GM18511 (cell line): ENCODE measurements around the gene PI4K2B.
A peak's percentile ranks its signal among the peaks of the same experiment; 100 is the strongest.
"Not testable (repeated sequence)": the region's sequence is repeated elsewhere in the genome, so short reads cannot be mapped to it uniquely, and the experiment has no call there.

Experiments used
- ATAC-seq: cut with Tn5 transposase; IDR thresholded peaks from one replicate; pipeline ENCODE4 v1.9.1; 2021; ENCODE audit warnings: mild to moderate bottlenecking, moderate library complexity; ENCODE audit not compliant: unreplicated experiment

The PI4K2B gene

DNA sequence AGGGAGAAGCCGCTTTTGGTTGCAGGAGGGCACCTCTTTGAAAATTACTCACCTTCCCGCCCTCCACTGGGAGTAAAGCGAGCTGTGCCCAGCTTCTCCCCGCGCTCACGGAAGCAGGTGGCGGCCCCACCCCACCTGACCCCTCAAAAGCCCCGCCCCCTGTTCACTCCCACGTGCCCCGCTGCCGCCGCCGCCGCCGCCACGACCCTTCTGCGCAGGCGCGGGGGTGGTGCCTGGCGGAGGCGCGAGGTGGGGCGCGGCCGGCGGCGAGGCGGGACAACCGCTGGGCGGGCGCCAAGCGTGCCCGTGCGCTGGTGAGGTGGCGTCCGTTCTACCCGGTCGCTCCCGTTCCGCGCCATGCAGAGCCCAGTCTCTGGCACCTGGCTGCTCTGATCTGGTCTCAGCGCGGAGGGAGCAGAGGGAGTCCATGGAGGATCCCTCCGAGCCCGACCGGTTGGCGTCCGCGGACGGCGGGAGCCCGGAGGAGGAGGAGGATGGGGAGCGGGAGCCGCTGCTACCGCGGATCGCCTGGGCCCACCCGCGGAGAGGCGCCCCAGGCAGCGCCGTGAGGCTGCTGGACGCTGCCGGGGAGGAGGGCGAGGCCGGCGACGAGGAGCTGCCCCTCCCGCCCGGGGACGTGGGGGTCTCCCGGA lies at the start of gene PI4K2B:
Gene PI4K2B, plus strand, starts transcription at position 297 of the 653 bp plus-strand sequence. Its CDS starts 131 bp downstream, at position 428.
- peak; percentile 79 for ATAC-seq

DNA sequence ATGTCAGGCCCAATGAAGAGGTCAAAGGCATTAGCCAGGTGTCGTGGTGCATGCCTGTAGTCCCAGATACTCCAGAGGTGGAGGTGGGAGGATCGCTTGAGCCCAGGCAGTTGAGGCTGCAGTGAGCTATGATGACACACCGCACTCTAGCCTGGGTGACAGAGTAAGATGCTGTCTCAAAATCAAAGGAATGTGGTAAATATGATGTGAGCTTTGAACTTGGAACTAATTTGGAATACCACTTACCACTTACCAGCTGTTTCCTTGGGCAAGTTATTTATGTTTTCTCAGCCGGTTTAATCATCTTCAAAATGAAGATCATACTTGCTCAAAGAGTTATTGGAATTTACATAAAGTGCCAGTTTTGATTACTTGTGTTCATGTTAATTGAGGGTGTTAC lies 49.8 kb upstream of the PI4K2B start:
- no peak for ATAC-seq

DNA sequence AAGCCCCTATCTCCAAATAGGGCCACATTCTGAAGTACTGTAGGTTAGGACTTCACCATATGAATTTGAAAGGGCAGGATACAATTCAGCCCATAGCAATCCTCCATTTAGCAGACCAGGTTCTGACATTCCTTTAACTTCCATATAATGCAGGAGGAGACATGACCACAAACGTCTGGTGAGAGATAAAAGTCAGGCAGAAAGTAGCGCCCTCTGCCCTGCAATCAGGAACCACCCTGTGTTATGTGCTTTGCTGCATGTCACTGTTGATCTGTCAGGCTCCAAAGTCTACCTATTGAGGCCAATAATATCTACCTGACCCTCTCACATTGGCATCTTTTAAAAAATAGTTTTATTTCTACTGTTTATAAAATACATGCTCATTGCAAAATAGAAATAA lies 43.4 kb upstream of the PI4K2B start:
- no peak for ATAC-seq

DNA sequence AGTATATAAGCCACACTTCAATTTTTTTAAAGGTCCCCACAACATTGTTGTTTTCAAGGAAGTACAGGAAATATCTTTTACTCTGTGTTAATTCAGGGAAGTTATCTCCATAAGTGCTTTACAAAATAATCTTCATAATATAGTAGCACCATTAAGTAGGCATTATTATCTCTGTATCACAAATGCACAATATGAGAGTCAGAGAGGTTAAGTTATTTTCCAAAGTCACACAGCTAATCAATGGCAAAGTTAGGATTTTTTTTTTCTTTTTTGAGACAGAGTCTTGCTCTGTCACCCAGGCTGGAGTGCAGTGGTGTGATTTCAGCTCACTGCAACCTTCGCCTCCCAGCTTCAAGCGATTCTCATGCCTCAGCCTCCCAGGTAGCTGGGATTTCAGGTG lies 35.1 kb upstream of the PI4K2B start:
- ATAC-seq = no peak

DNA sequence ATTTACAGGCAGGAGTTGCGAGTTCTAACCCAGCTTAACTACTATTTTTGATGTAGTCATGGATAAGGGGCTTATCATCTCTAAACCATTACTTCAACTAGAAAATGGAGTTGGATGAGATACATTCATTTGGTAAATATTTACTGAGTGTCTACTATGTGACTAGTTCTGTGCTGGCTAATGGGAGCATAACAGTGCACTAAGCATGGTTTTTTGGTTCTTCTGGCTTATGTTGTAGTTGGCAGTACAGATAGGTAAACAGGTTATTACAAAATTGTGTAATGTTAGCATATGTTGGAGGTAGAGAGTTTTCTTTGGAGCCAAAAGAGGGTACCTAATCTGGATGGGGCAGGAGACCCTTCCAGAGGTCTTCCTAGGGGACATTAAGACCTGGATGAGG lies 25.8 kb upstream of the PI4K2B start:
- ATAC-seq = no peak

DNA sequence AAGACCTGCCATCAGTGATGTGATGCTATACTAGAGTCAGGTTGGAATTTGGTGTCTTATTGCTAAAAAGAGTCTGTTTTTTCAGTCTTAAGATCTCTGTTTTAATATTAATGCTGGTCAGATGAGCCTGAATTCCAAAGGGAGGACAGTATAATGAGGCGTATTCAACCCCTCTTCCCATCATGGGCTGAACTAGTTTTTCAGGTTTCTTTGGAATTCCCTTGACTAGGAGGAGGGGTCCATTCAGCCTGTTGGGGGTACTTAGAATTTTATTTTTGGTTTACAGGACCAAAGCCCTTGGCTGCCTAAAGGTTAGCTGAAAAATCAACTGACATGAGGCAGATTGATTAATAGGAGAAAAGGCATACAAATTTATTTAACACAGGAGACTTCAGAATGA lies 24.1 kb upstream of the PI4K2B start:
- ATAC-seq = no peak

DNA sequence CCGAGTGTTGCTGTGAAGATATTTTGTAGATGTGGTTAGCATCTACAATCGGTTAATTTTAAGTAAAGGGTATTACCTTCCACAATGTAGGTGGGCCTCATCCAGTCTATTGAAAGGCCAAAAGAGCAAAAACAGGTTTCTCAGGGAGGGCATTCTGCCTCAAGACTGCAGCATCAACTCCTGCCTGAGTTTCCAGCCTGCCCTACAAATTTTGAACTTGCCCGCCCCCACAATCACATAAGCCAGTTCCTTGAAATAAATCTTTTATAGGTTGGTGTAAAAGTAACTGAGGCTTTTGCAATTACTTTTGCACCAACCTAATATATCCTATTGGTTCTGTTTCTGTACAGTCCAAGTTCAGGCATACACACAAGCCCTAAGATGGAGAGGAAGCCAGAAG lies 22.1 kb upstream of the PI4K2B start:
- no peak for ATAC-seq

DNA sequence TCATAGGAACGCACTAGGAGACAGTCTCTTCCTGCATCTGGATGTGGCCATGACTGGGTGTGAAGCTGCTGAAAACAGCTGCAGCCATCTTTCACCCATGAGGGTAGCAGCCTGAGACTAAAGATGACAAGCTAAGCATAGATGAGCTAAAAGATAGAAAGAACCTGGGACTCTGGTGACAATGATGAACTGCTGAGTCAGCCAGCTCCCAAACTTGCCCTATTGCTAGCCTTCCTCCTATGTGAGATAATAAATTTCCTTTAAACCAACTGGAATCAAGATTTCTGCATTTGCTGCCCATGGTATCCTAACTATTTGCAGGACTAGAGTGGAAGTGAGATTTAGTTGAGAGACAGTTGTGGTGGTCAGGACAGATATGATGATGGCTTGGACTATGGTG lies 21.0 kb upstream of the PI4K2B start:
- ATAC-seq = no peak

DNA sequence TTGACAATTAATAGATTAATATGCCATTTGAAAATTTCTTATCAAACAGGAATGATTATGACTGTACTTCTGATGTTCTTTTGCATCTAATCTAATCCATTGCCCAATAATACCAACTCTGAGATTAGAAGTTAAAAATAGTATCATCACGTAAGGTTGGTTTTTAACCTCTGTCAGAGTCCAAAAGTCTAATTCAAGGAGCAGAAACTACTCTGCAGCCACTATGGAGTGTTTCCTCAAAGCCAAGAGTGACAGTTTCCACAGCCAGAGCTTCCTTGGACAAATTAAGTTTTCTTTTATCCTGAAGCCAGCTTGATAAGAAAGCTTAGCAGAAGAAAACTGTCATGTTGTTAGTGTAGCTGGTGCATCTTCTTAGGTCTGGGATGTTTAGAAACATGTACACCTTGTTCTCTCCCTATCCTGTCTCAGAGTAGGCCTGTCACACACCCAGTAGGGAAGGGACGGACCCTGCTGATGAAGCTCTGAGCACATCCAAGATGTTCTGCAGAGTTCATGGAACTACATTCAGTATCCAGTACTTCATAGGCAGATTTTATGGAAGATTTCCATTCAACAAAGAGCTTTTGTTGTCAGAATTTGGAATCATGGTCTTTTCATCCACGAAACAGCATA lies 20.4 kb upstream of the PI4K2B start:
- ATAC-seq = no peak

DNA sequence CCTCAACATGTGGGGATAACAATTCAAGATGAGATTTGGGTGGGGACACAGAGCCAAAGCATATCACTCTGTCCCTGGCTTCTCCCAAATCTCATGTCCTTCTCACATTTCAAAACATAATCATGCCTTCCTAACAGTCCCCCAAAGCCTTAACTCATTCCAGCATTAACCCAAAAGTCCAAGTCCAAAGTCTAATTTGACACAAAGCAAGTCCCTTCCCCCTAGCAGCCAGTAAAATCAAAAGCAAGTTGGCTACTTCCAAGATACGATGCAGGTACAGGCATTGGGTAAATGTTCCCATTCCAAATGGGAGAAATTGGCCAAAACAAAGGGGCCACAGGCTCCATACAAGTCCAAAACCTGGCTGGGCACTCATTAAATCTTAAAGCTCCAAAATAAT lies 19.1 kb upstream of the PI4K2B start:
- not testable (repeated sequence) for ATAC-seq

DNA sequence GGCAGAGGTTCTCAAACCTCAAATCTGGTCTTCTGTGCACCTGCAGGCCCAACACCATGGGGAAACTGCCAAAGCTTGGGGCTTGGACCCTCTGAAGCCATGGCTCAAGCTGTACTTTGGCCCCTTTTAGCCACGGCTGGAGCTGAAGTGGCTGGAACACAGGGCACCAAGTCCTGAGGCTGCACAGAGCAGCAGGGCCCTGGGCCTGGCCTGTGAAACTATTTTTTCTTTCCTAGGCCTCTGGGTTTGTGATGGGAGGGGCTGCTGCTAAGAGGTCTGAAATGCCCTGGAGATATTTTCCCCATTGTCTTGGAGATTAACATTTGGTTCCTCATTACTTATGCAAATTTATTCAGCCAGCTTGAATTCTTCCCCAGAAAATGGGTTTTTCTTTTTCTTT lies 18.3 kb upstream of the PI4K2B start:
- ATAC-seq = no peak

DNA sequence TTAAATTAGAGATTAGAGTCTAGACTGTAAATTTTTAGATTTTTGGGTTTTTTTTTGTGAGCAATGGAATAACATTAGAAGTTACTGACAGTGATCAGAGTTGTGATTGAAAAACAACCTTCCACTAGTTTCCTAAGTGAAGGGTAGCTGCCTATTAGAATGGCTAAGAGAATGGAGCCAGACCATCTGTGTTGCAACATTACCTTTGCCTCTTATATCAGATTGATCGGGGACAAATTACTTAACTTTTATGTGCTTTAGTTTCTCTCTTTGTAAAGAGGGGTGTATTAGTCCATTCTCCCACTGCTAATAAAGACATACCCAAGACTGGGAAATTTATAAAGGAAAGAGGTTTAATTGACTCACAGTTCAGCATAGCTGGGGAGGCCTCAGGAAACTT lies 12.5 kb upstream of the PI4K2B start:
- no peak for ATAC-seq

DNA sequence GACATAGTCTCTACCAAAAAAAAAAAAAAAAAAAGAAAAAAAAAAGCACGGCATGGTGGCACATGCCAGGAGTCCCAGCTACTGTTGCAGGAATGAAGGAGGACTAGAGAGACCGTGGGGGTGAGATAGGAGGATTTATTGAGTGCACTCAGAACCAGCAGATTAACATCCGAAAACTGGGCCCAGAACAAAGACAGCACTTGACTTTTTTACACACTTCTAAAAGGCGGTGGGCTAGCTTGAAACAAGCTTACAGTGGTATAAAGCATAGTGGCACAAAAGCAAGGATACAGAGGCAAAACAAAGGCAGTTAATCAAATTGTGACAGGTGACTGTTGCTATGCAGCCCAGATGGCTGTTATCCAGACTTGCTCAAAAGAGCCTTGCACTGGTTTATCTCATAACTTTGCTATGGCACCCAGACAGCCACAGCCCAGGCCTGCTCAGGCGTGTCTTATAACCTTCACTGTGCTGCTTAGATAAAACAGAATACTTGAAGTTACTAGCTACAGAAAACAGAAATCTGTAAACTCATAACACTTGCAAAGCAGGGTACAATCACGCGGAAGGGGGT lies 9.9 kb upstream of the PI4K2B start:
- ATAC-seq = no peak

DNA sequence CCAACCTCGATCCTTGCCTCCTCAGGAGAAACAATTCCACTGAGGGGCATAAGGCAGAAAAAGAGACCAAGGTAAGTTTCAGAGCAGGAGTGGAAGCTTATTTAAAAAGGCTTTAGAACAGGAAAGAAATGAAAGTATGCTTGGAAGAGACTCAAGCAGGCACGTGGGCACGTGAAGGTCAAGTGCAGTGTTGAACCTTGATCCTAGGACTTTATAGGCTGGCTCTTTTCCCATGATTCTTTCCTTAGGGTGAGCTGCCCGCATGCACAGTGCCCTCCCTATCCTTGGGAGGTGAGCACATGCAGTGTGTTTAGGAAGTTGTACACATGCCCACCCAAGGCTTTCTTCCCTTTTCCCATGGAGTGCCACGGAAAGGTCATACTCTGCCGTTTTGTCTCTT lies 4.0 kb upstream of the PI4K2B start:
- no peak for ATAC-seq

DNA sequence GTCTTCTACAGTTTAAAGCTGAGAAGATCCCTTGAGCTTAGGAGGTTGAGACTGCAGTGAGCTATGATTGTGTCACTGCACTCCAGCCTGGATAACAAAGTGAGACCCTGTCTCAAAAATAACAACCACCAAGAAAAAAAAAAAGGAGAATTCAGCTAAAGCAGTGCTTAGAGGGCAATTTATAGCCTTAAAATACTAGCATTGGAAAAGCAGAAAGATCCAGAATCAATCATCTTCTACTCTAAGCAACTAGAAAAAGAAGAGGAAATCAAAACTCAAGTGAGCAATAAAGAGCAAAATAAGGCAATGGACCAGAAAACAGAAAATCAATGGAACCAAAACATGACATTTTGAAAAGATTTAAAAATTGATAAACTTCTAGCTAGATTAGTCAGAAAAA lies 639 bp upstream of the PI4K2B start:
- no peak for ATAC-seq

DNA sequence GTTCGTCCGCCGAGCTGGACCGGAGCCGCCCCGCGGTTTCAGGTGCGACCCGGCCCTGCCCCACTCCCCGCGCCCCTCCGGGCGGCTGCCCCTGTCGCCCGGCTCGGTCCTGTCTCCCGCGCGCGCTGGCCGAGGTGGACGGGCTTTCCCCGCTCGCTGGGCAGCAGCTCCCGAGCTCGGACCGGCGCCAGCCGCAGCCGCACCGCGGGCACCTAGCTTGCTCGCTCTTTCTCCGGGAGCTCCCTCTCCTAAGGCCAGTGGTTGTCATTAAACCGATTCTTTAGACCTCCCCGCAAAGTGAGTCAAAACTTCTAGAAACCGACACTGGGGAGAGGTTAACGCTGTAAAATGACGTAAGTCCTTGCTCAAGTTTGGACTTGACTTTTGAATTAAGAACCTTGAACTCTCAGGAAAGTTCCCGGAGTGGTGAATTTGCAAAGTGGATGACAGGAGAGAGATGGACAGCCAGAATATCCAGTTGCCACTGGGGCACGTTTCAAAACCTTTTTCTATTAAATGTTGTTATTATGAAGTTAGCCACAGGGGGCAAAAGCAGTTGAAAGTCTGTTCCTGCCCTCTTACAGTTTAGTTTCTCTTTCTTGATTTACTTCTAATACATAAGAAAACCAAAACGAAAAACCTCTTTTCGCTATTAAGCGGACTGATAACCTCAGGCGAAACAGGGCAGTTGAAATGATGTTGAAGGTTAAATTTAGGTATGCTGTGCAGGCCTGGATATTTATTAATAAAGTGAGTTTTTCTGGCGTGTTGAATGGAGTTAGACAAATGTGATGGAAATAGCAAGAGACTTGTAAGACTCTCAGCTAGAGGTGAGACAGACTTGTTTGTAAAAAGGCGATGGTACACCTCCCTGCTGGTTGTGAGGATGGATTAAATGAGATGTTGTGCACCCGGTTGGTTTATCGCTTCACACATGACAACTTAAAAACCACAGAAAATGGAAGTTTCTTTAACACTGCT lies 847 bp downstream of the PI4K2B start:
- peak; percentile 74 for ATAC-seq

DNA sequence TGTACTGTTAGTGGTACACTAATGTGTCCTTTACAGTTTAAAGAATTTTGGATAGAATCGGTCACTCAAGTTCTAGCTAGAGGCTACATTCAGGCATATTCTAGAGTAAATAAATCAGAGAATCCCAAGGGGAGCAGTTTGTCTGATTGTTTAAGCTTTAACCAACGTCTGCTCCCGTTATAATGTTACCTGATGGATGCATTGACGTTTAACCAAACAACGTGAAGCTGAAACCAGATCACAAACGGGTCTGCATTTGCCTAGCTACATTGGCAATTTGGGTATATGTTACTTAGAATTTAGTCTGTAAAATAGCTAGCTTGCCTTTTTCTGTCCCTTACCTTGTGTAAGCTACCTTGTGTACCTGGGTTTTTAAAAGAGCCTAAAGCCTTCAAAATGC lies 1.6 kb downstream of the PI4K2B start:
- ATAC-seq = no peak

DNA sequence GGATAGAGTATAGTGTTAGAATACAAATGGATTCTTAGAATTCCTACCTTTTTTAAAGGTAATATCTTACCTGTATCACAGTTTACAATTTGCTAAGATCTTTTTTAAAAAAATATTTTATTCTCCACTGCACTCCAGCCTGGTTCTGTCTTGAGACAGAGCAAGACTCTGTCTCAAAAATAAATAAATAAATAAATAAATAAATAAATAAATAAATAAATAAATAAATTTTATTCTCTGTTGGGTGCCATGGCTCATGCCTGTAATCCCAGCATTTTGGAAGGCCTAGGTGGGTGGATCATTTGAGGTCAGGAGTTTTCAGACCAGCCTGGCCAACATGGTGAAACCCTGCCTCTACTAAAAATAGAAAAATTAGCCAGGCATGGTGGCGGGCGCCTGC lies 2.2 kb downstream of the PI4K2B start:
- not testable (repeated sequence) for ATAC-seq

DNA sequence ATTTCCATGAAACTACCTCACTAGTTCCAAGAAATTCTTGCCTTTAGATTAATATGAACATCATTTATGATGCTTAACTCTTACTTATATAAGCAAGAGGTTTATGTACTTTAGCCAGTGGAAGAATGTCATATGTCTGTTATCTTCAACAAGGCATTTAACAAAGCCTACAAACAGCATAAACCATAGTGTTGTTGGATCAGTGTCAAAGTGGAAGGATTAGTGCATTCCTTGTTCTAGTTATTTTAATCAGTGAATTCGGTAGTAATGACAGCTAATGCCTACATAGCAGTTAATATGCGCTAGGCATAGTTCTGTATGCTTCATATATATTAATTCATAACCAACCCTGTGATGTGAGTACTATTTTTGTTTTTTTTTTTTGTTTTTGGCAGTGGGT lies 3.1 kb downstream of the PI4K2B start:
- ATAC-seq = no peak

DNA sequence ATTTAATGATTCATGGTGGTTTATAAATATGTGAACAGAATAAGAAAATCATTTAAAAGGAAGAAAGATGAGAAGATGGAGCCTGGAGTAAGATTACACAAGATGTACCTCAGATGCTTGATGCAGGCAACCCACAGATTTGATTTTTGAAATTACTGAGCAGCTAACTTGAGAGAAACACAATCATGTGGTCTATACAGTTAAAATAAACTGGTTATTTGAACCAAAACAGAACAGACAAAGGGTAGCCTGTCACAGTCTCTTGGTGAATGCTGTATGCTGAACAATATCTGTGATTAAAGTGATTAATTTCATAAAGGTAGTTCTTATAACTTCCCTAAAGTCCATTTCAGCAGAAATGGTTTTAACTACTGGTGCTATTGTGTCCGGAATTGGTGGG lies 4.2 kb downstream of the PI4K2B start:
- no peak for ATAC-seq

DNA sequence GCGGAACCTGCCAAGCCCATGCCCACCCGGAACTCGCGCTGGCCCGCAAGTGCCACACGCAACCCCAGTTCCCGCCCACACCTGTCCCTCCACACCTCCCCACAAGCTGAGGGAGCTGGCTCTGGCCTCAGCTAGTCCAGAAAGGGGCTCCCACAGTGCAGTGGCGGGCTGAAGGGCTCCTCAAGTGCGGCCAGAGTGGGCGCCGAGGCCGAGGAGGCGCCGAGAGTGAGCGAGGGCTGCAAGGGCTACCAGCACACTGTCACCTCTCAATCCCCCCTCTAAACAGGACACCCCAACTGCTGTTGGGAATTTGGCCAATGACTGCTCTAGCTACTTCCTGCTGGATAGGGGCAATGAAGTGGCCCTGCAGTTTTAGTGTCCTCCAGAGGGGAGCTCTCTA lies 5.7 kb downstream of the PI4K2B start:
- not testable (repeated sequence) for ATAC-seq
